H1 (cell line): ENCODE measurements around the gene PROSER3. TPM values are rescaled to one million over a fixed set of nuclear protein-coding genes. Genes with fewer than 3 reads are reported as not detected.

Experiments
- CTCF ChIA-PET: fragments of 300-600 bp; sonication (Branson Sonifier 250); formaldehyde crosslinking; loops from one replicate; lab custom pipeline; 2021; ENCODE audit not compliant: partially characterized antibody; lab: Charles Lee
- POLR2A ChIA-PET: fragments of 300-600 bp; sonication (Branson Sonifier 250); formaldehyde crosslinking; loops from one replicate; lab custom pipeline; 2021; ENCODE audit warnings: inconsistent platforms; ENCODE audit not compliant: partially characterized antibody; lab: Charles Lee
- DNase-seq, 2 experiments: peaks; one replicate each; pipeline versions ENCODE4 v3.0.0 to v3.0.0-alpha.2; 2010 to 2022; ENCODE audit warnings: low spot score in 2 of 2, low read depth in 1 of 2, mixed read lengths in 1 of 2
- FAIRE-seq: peaks from 2 replicates; lab custom pipeline; 2011; peaks lifted over from hg19 to GRCh38; lab: Jason Lieb, UNC
- H2AFZ ChIP-seq: 2 replicates; pipeline ENCODE4 v1.8.1; 2012; ENCODE audit warnings: low read length, inconsistent platforms
- H2AK5ac ChIP-seq: 2 replicates; pipeline ENCODE4 v1.6.1; 2013; ENCODE audit warnings: low read depth, low read length
- H2BK120ac ChIP-seq: replicated peaks from 2 replicates; pipeline ENCODE3; 2013; ENCODE audit warnings: low read depth, low read length, inconsistent platforms
- H2BK12ac ChIP-seq: 2 replicates; pipeline ENCODE4 v1.6.1; 2013; ENCODE audit warnings: low read depth, low read length
- H2BK15ac ChIP-seq: 2 replicates; pipeline ENCODE4 v1.6.1; 2013; ENCODE audit warnings: low read length
- H2BK20ac ChIP-seq: 2 replicates; pipeline ENCODE4 v1.6.1; 2013; ENCODE audit warnings: low read length
- H2BK5ac ChIP-seq: 2 replicates; pipeline ENCODE4 v1.6.1; 2013; ENCODE audit warnings: low read depth, low read length
- H3K14ac ChIP-seq: 2 replicates; pipeline ENCODE4 v1.6.1; 2013; ENCODE audit warnings: inconsistent platforms; ENCODE audit not compliant: insufficient read length
- H3K18ac ChIP-seq: 2 replicates; pipeline ENCODE4 v1.6.1; 2013; ENCODE audit warnings: low read length; ENCODE audit errors: extremely low read depth
- H3K23ac ChIP-seq: 2 replicates; pipeline ENCODE4 v1.6.1; 2013; ENCODE audit warnings: inconsistent platforms; ENCODE audit not compliant: insufficient read length
- H3K23me2 ChIP-seq: 2 replicates; pipeline ENCODE4 v1.6.1; 2013; ENCODE audit warnings: low read depth, low read length
- H3K27ac ChIP-seq: 2 replicates; pipeline ENCODE4 v1.6.1; 2011; ENCODE audit warnings: low read depth, low read length, inconsistent platforms
- H3K27me3 ChIP-seq, 4 experiments: replicated peaks in 1 of 4; 1 replicate in 1 of 4; 2 replicates in 3 of 4; pipeline versions ENCODE4 v1.6.1 to v1.8.1; 2011 to 2013; ENCODE audit warnings: low read length in 3 of 4, mild to moderate bottlenecking in 3 of 4, inconsistent platforms in 2 of 4, mixed read lengths in 2 of 4, moderate library complexity in 1 of 4; ENCODE audit not compliant: control insufficient read depth in 3 of 4, insufficient read depth in 3 of 4; ENCODE audit errors: extremely low read depth in 1 of 4
- H3K36me3 ChIP-seq, 4 experiments: 2 replicates each; pipeline versions ENCODE4 v1.6.1 to v1.8.1; 2011 to 2013; ENCODE audit warnings: mild to moderate bottlenecking in 4 of 4, low read length in 3 of 4, moderate library complexity in 2 of 4, control low read depth in 1 of 4, inconsistent platforms in 1 of 4; ENCODE audit not compliant: insufficient read depth in 4 of 4, control insufficient read depth in 2 of 4
- H3K4ac ChIP-seq: replicated peaks from 2 replicates; pipeline ENCODE3; 2013; ENCODE audit warnings: low read length, low read depth, mixed read lengths, inconsistent platforms; ENCODE audit not compliant: insufficient read length
- H3K4me1 ChIP-seq, 4 experiments: replicated peaks in 1 of 4; 1 replicate in 1 of 4; 2 replicates in 3 of 4; pipeline versions ENCODE4 v1.6.1 to v1.8.1; 2011 to 2013; ENCODE audit warnings: low read length in 3 of 4, inconsistent platforms in 2 of 4, mixed read lengths in 1 of 4; ENCODE audit not compliant: insufficient read depth in 4 of 4, control insufficient read depth in 3 of 4
- H3K4me2 ChIP-seq, 2 experiments: 2 replicates each; pipeline versions ENCODE4 v1.6.1 to v1.8.1; 2011 to 2013; ENCODE audit warnings: low read depth in 2 of 2, low read length in 2 of 2, control low read depth in 1 of 2, inconsistent platforms in 1 of 2, mild to moderate bottlenecking in 1 of 2; ENCODE audit not compliant: insufficient read depth in 1 of 2
- H3K4me3 ChIP-seq, 4 experiments: fragments of 200-600, 300-600 bp in 1 of 4; sonication (generic), shearing (Covaris generic), sonication (Bioruptor Twin) in 1 of 4; 2 replicates each; pipeline versions ENCODE4 v1.5.1 to v1.8.1; 2011 to 2016; ENCODE audit warnings: low read length in 4 of 4, low read depth in 3 of 4, control low read depth in 2 of 4, inconsistent platforms in 2 of 4, mild to moderate bottlenecking in 2 of 4, mixed read lengths in 1 of 4, moderate library complexity in 1 of 4; ENCODE audit not compliant: insufficient read depth in 2 of 4; ENCODE audit errors: extremely low read depth in 1 of 4
- H3K56ac ChIP-seq: replicated peaks from 2 replicates; pipeline ENCODE3; 2013; ENCODE audit warnings: low read depth, mild to moderate bottlenecking, mixed read lengths, low read length, inconsistent platforms; ENCODE audit not compliant: insufficient read length
- H3K79me1 ChIP-seq: 2 replicates; pipeline ENCODE4 v1.6.1; 2013; ENCODE audit warnings: low read depth, low read length, control low read depth
- H3K79me2 ChIP-seq, 2 experiments: 2 replicates each; pipeline versions ENCODE4 v1.6.1 to v1.8.1; 2012 to 2013; ENCODE audit warnings: low read length in 2 of 2, mild to moderate bottlenecking in 2 of 2, inconsistent platforms in 1 of 2; ENCODE audit not compliant: insufficient read depth in 2 of 2, control insufficient read depth in 1 of 2
- H3K9ac ChIP-seq, 4 experiments: replicated peaks in 1 of 4; 1 replicate in 1 of 4; 2 replicates in 3 of 4; pipeline versions ENCODE4 v1.6.1 to v1.8.1; 2011 to 2013; ENCODE audit warnings: low read depth in 3 of 4, low read length in 3 of 4, control low read depth in 2 of 4, mild to moderate bottlenecking in 2 of 4, moderate library complexity in 2 of 4, inconsistent platforms in 1 of 4; ENCODE audit errors: extremely low read depth in 1 of 4
- H3K9me3 ChIP-seq, 2 experiments: 2 replicates each; pipeline versions ENCODE4 v1.6.1 to v1.8.1; 2012 to 2013; ENCODE audit warnings: mild to moderate bottlenecking in 2 of 2, moderate library complexity in 2 of 2, control low read depth in 1 of 2, inconsistent platforms in 1 of 2, low read depth in 1 of 2, low read length in 1 of 2, mixed read lengths in 1 of 2; ENCODE audit not compliant: insufficient read depth in 2 of 2
- H4K20me1 ChIP-seq, 2 experiments: replicated peaks in 1 of 2; 2 replicates each; pipeline versions ENCODE3 to v1.8.1; 2011 to 2013; ENCODE audit warnings: inconsistent platforms in 2 of 2, low read length in 2 of 2, mild to moderate bottlenecking in 1 of 2; ENCODE audit not compliant: insufficient read depth in 2 of 2, control insufficient read depth in 1 of 2
- H4K5ac ChIP-seq: 2 replicates; pipeline ENCODE4 v1.6.1; 2013; ENCODE audit warnings: low read length, low read depth, mixed read lengths, inconsistent platforms; ENCODE audit not compliant: insufficient read length
- H4K8ac ChIP-seq: 2 replicates; pipeline ENCODE4 v1.8.0; 2013; ENCODE audit warnings: mild to moderate bottlenecking, moderate library complexity, low read length, inconsistent platforms; ENCODE audit not compliant: insufficient read depth; ENCODE audit errors: extremely low read depth
- H4K91ac ChIP-seq: replicated peaks from 2 replicates; pipeline ENCODE3; 2013; ENCODE audit warnings: low read length, mixed read lengths, inconsistent platforms; ENCODE audit not compliant: insufficient read length
- BRCA1 ChIP-seq: IDR thresholded peaks from 2 replicates; pipeline ENCODE4 v1.6.1; 2012; ENCODE audit warnings: low read depth, low read length, improper control_type of control experiment
- CHD1 ChIP-seq: IDR thresholded peaks from 2 replicates; pipeline ENCODE4 v1.6.1; 2012; ENCODE audit warnings: low read depth, low read length, improper control_type of control experiment
- EGR1 ChIP-seq: IDR thresholded peaks from 2 replicates; pipeline ENCODE4 v1.6.1; 2011; ENCODE audit warnings: low read depth, low read length, borderline replicate concordance
- KDM5A ChIP-seq: fragments of 200-600 bp; IDR thresholded peaks from 2 replicates; pipeline ENCODE4 v1.7.1; 2012; ENCODE audit warnings: mild to moderate bottlenecking, low read length, inconsistent platforms, mixed read lengths
- TAF7 ChIP-seq: optimal IDR thresholded peaks from 2 replicates; pipeline ENCODE3; 2011; ENCODE audit warnings: low read depth, mild to moderate bottlenecking, inconsistent platforms, low read length, moderate library complexity, borderline replicate concordance
- WGBS, 2 experiments: shearing (Covaris generic) in 1 of 2; methylation state at CpG; one replicate each; pipeline versions ENCODE4 v1.1.6 to v1.1.7; 2013 to 2015; ENCODE audit warnings: low lambda C conversion rate in 2 of 2, mixed read lengths in 2 of 2, inconsistent platforms in 1 of 2, low coverage in 1 of 2, missing lambda C conversion rate in 1 of 2; ENCODE audit not compliant: insufficient replicate concordance in 2 of 2, insufficient coverage in 1 of 2, insufficient read length in 1 of 2; ENCODE audit errors: extremely low coverage in 1 of 2, missing lambda C conversion rate in 1 of 2; 5-methylcytosine and 5-hydroxymethylcytosine counted together
- polyA plus RNA-seq, 7 experiments: library from polyadenylated mRNA; depleted of rRNA in 3 of 7; stranded (reverse) in 5 of 7; unstranded in 2 of 7; fragments of >200 nt in 5 of 7; fragments of 200-250 nt in 2 of 7; gene quantifications; 1 replicate in 5 of 7; 2 replicates in 1 of 7; 4 replicates in 1 of 7; pipeline versions ENCODE4 v1.2.1 to v1.2.3, GENCODE V29; 2011 to 2013; ENCODE audit warnings: missing spikeins in 2 of 7, mixed read lengths in 2 of 7
- total RNA-seq: library from RNA; stranded (reverse); fragmentation: NEBNext Ultra II Directional; extraction: Animal tissue kit (Norgen Biotek cat#: 25700); gene quantifications from 2 replicates; pipeline ENCODE4 v1.2.1, GENCODE V29; 2021

The PROSER3 gene
- total and polyA plus RNA-seq, 2 of the 8 experiments (the other 6 are each of a cell fraction or from before 2014, with no cell fraction given), result 17.8 to 28.9 TPM

GRCh38 chr19:35727956-35728706 is 29.8 kb upstream of the PROSER3 start:
- no peak overlapping the region for H3K56ac ChIP-seq
- no peak overlapping the region for H4K5ac ChIP-seq
- peaks cover 12 to 18% of the 10 kb centered on the region in 2 experiments for H4K20me1 ChIP-seq
- no peaks in the 10 kb centered on the region for H3K4me1 ChIP-seq
- H3K79me2 ChIP-seq, result no peaks in the 10 kb centered on the region
- H3K79me1 ChIP-seq, result no peaks in the 10 kb centered on the region
- H3K14ac ChIP-seq, result no peak overlapping the region
- POLR2A ChIA-PET, result interaction anchor here (1.3 to 6.1 kb wide), 5 partner anchors 8 to 18 kb away, joined by 3 to 39 read pairs (median 12); partner anchors contain the start of genes KMT2B, PSENEN and U2AF1L4
- DNase-seq (no peak), FAIRE-seq (no peak)
- no peak overlapping the region for H2BK20ac ChIP-seq
- no peak overlapping the region for H3K4ac ChIP-seq
- H2AFZ ChIP-seq, result no peak overlapping the region
- H2BK5ac ChIP-seq, result no peak overlapping the region
- H2AK5ac ChIP-seq, result no peak overlapping the region
- no peak overlapping the region for H3K23ac ChIP-seq
- H2BK12ac ChIP-seq, result no peak overlapping the region
- H2BK120ac ChIP-seq, result no peak overlapping the region
- H3K27me3 ChIP-seq, result no peaks in the 10 kb centered on the region
- no peak overlapping the region for H3K9ac ChIP-seq
- H3K18ac ChIP-seq, result no peak overlapping the region
- no peak overlapping the region for H2BK15ac ChIP-seq
- no peak overlapping the region for H3K27ac ChIP-seq
- peaks cover 40 to 80% (median 76%) of the 10 kb centered on the region in 4 experiments for H3K36me3 ChIP-seq
- no peak overlapping the region for H3K4me2 ChIP-seq
- no peak overlapping the region for H4K8ac ChIP-seq
- CTCF ChIA-PET, result interaction anchor here (1.1 to 11.8 kb wide), 2 partner anchors 10 to 14 kb away, joined by 3 to 80 read pairs; partner anchors contain the start of gene IGFLR1
- no peak overlapping the region for H3K4me3 ChIP-seq
- no peaks in the 10 kb centered on the region for H3K23me2 ChIP-seq
- WGBS, 2 experiments, result 90% methylated on average over 16 of the region's 19 CpGs; no CpG with 5 or more reads in 1 of the 2 experiments
- TF ChIP-seq TAF7, result no peak
- TF ChIP-seq KDM5A, result no peak
- TF ChIP-seq EGR1, result no peak
- no peak for TF ChIP-seq BRCA1
- TF ChIP-seq CHD1, result no peak
- no peaks in the 10 kb centered on the region for H3K9me3 ChIP-seq
- H4K91ac ChIP-seq, result no peak overlapping the region
